Endodermal cell (in vitro differentiated cells): ENCODE results near the gene SORCS1. TPM values are rescaled to one million over a fixed set of nuclear protein-coding genes. Genes with fewer than 3 reads are reported as not detected.

ENCODE experiments used
- DNase-seq: peaks from one replicate; pipeline ENCODE4 v3.0.0-alpha.2; 2017
- H3K27ac ChIP-seq: 2 replicates; pipeline ENCODE4 v1.5.1; 2013; ENCODE audit warnings: mild to moderate bottlenecking, low read depth, low read length, moderate library complexity
- H3K27me3 ChIP-seq: 2 replicates; pipeline ENCODE4 v1.6.1; 2013; ENCODE audit warnings: mild to moderate bottlenecking, low read length, moderate library complexity; ENCODE audit not compliant: insufficient read depth, control insufficient read depth, poor library complexity, severe bottlenecking
- H3K36me3 ChIP-seq: 2 replicates; pipeline ENCODE4 v1.7.0; 2013; ENCODE audit warnings: mild to moderate bottlenecking, low read length, moderate library complexity; ENCODE audit not compliant: control insufficient read depth, insufficient read depth
- H3K4me1 ChIP-seq: one replicate; pipeline ENCODE4 v1.7.0; 2013; ENCODE audit warnings: low read length; ENCODE audit not compliant: control insufficient read depth, insufficient read depth
- H3K4me3 ChIP-seq: 2 replicates; pipeline ENCODE4 v1.5.1; 2013; ENCODE audit warnings: mild to moderate bottlenecking, low read length, moderate library complexity
- H3K9ac ChIP-seq: 2 replicates; pipeline ENCODE4 v1.6.1; 2013; ENCODE audit warnings: mild to moderate bottlenecking, low read length, moderate library complexity; ENCODE audit not compliant: poor library complexity, severe bottlenecking; ENCODE audit errors: extremely low read depth
- H3K9me3 ChIP-seq: 2 replicates; pipeline ENCODE4 v1.6.1; 2013; ENCODE audit warnings: mild to moderate bottlenecking, low read length, moderate library complexity; ENCODE audit not compliant: control insufficient read depth
- H3K27ac Mint-ChIP-seq: 2 replicates; pipeline ENCODE4 v1.8.0; 2020; ENCODE audit warnings: mixed read lengths
- H3K27me3 Mint-ChIP-seq: 2 replicates; pipeline ENCODE4 v1.8.0; 2021; ENCODE audit warnings: mild to moderate bottlenecking, mixed read lengths; ENCODE audit not compliant: insufficient read depth
- H3K36me3 Mint-ChIP-seq: 2 replicates; pipeline ENCODE4 v1.8.0; 2020; ENCODE audit warnings: low read depth, mixed read lengths
- H3K4me1 Mint-ChIP-seq: 2 replicates; pipeline ENCODE4 v1.8.0; 2020; ENCODE audit warnings: mixed read lengths
- H3K4me3 Mint-ChIP-seq: 2 replicates; pipeline ENCODE4 v1.8.0; 2020; ENCODE audit warnings: mild to moderate bottlenecking, moderate library complexity, mixed read lengths
- H3K9me3 Mint-ChIP-seq: 2 replicates; pipeline ENCODE4 v1.8.0; 2020; ENCODE audit warnings: mild to moderate bottlenecking, mixed read lengths
- CTCF ChIP-seq: fragments of 200-600 bp; sonication (generic); conservative IDR thresholded peaks from 2 replicates; pipeline ENCODE4 v1.5.0; 2021; ENCODE audit warnings: antibody characterized with exemption, mild to moderate bottlenecking
- WGBS, 2 experiments: methylation state at CpG; one replicate each; pipeline versions ENCODE4 v1.1.5 to v1.1.7; 2013; ENCODE audit warnings: missing lambda C conversion rate in 2 of 2, mixed read lengths in 1 of 2; ENCODE audit not compliant: insufficient coverage in 1 of 2, insufficient read length in 1 of 2; 5-methylcytosine and 5-hydroxymethylcytosine counted together
- total RNA-seq, 2 donors: library from RNA; stranded (reverse); fragmentation: NEBNext Ultra II Directional in 1 of 2; extraction: Animal tissue kit (Norgen Biotek cat#: 25700) in 1 of 2; gene quantifications; 2 replicates in 1 of 2; 3 replicates in 1 of 2; pipeline ENCODE4 v1.2.1, GENCODE V29; 2021

Gene SORCS1
- total RNA-seq, 2 donors from 2014 or later, result 57.4 to 79.6 TPM

DNA sequence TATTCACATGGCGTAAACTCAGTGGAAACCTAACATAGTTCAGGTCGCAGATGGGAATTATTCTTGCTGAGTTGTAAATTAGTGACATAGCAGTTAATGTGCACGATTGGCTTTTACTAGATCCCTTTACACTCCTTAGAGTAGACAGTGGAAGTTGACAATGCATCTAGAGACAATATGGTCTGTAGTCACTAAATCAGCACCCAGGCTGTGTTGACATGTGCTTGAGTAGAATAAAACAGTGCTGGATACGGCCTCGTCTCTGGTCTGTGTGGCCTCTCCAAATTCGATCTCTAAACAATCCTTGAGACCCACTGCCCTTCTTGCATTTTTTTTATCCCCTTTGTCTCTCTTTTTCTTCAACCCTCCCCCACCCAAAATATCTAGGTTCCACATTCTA lies 615.7 kb downstream of the SORCS1 start:
- no peak overlapping the region for H3K9ac ChIP-seq
- H3K27ac ChIP-seq, result no peak overlapping the region
- H3K9me3 Mint-ChIP-seq, result no peaks in the 10 kb centered on the region
- no peak overlapping the region for H3K4me3 ChIP-seq
- DNase-seq, result no peak
- H3K36me3 Mint-ChIP-seq, result no peaks in the 10 kb centered on the region
- H3K36me3 ChIP-seq, result no peaks in the 10 kb centered on the region
- TF ChIP-seq CTCF, result no peak
- no peaks in the 10 kb centered on the region for H3K27me3 Mint-ChIP-seq
- H3K4me3 Mint-ChIP-seq, result no peak overlapping the region
- peaks cover 4% of the 10 kb centered on the region for H3K4me1 Mint-ChIP-seq
- H3K9me3 ChIP-seq, result no peaks in the 10 kb centered on the region
- no peaks in the 10 kb centered on the region for H3K27me3 ChIP-seq
- WGBS, 2 experiments, result 94 to 100% methylated on average over 3 to 6 of the region's 6 CpGs
- no peaks in the 10 kb centered on the region for H3K4me1 ChIP-seq
- no peak overlapping the region for H3K27ac Mint-ChIP-seq

DNA sequence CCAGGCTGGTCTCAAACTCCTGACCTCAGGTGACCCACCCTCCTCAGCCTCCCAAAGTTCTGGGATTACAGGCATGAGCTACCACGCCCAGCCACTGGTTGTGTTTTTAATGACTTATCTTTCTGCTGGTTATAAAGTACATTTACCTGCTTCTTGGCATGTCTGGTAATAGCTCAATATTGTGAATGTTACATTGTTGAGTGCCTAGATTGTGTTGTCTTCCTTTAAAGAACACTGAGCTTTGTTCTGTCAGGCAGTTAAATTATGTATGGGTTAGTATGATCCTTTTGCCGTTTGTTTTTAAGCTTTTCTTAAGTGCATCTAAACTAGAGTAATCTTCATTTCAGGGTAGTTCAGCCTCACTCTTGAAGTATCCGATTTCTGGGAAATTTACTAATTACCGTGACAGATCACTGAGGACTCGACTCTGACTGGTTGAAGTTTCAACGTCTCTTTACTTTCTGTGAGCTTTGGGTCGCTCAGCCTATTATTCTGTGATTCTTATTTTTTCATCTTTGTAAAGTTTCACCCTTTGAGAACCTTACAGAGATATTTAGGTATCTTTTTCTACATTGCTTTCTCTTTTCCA lies 617.4 kb downstream of the SORCS1 start:
- Histone ChIP-seq H3K4me1 (no peaks in the 10 kb centered on the region), H3K27ac (no peak overlapping the region), H3K36me3 (no peaks in the 10 kb centered on the region), H3K9me3 (no peaks in the 10 kb centered on the region), H3K4me3 (no peak overlapping the region), H3K9ac (no peak overlapping the region), H3K27me3 (no peaks in the 10 kb centered on the region)
- Mint-ChIP-seq H3K27me3 (no peaks in the 10 kb centered on the region), H3K4me1 (peaks cover 4% of the 10 kb centered on the region), H3K4me3 (no peak overlapping the region), H3K36me3 (no peaks in the 10 kb centered on the region), H3K9me3 (no peaks in the 10 kb centered on the region), H3K27ac (no peak overlapping the region)
- WGBS, 2 experiments, result 94 to 97% methylated on average over 6 to 7 of the region's 7 CpGs
- DNase-seq, result no peak
- no peak for TF ChIP-seq CTCF

- Mint-ChIP-seq H3K9me3 (no peaks in the 10 kb centered on the region), H3K4me1 (no peaks in the 10 kb centered on the region), H3K4me3 (no peak overlapping the region), H3K36me3 (no peaks in the 10 kb centered on the region), H3K27me3 (peaks cover 30% of the 10 kb centered on the region), H3K27ac (no peak overlapping the region)
- 87 to 88% methylated on average over 1 to 3 of the region's 3 CpGs for WGBS, 2 experiments
- no peak for TF ChIP-seq CTCF
- no peaks in the 10 kb centered on the region for H3K9me3 ChIP-seq
- H3K4me1 ChIP-seq, result no peaks in the 10 kb centered on the region
- no peak overlapping the region for H3K27ac ChIP-seq
- no peak overlapping the region for H3K9ac ChIP-seq
- no peak for DNase-seq
- H3K36me3 ChIP-seq, result no peaks in the 10 kb centered on the region
- H3K27me3 ChIP-seq, result no peaks in the 10 kb centered on the region
- H3K4me3 ChIP-seq, result no peak overlapping the region
These were observed 622.0 kb downstream of the SORCS1 start for GRCh38 chr10:106542461-106542860.
